ENCODE measurements around the gene APLF.
A peak's percentile ranks its signal among the peaks of the same experiment; 100 is the strongest.

APLF gene

GRCh38 chr2:68467077-68467960 lies at the start of gene APLF, which contains the start of gene FBXO48:
APLF (plus strand) TSS chr2:68467585; CDS start chr2:68467732, 147 bp downstream.
FBXO48 (minus strand) TSS chr2:68467294; CDS start chr2:68465145, 2,149 bp downstream.
- peak; percentile 96 for DNase-seq (ENCODE audit: low spot score)

- DNase-seq (ENCODE audit: low spot score), result no peak
Measured at GRCh38 chr2:68417926-68418325, 49.5 kb upstream of the APLF start.

GRCh38 chr2:68418419-68418818 lies 49.0 kb upstream of the APLF start:
- no peak for DNase-seq (ENCODE audit: low spot score)

GRCh38 chr2:68418855-68419254 lies 48.5 kb upstream of the APLF start:
- no peak for DNase-seq (ENCODE audit: low spot score)

- DNase-seq (ENCODE audit: low spot score), result no peak
Measured at GRCh38 chr2:68420254-68420910, 47.0 kb upstream of the APLF start.

- no peak for DNase-seq (ENCODE audit: low spot score)
Measured at GRCh38 chr2:68423966-68424650, 43.3 kb upstream of the APLF start.

GRCh38 chr2:68425503-68425902 lies 41.9 kb upstream of the APLF start:
- DNase-seq (ENCODE audit: low spot score), result no peak

GRCh38 chr2:68426446-68426845 lies 40.9 kb upstream of the APLF start:
- no peak for DNase-seq (ENCODE audit: low spot score)

GRCh38 chr2:68426848-68427579 lies 40.4 kb upstream of the APLF start:
- DNase-seq (ENCODE audit: low spot score), result no peak

- no peak for DNase-seq (ENCODE audit: low spot score)
Measured at GRCh38 chr2:68428126-68428525, 39.3 kb upstream of the APLF start.

- no peak for DNase-seq (ENCODE audit: low spot score)
Measured at GRCh38 chr2:68428746-68429145, 38.6 kb upstream of the APLF start.

- DNase-seq (ENCODE audit: low spot score), result no peak
Measured at GRCh38 chr2:68429311-68429826, 38.0 kb upstream of the APLF start.

GRCh38 chr2:68431316-68431972 lies 35.9 kb upstream of the APLF start:
- DNase-seq (ENCODE audit: low spot score), result no peak

- DNase-seq (ENCODE audit: low spot score), result no peak
Measured at GRCh38 chr2:68432696-68433658, 34.4 kb upstream of the APLF start.

GRCh38 chr2:68434981-68435380 lies 32.4 kb upstream of the APLF start:
- DNase-seq (ENCODE audit: low spot score), result no peak

- no peak for DNase-seq (ENCODE audit: low spot score)
Measured at GRCh38 chr2:68435615-68436014, 31.8 kb upstream of the APLF start.

GRCh38 chr2:68436270-68436669 lies 31.1 kb upstream of the APLF start:
- DNase-seq (ENCODE audit: low spot score), result no peak

- no peak for DNase-seq (ENCODE audit: low spot score)
Measured at GRCh38 chr2:68438455-68439303, 28.7 kb upstream of the APLF start.

Data from AG08395 (cell line).